ENCODE measurements around the gene RAPGEF3.

RAPGEF3 gene

DNA sequence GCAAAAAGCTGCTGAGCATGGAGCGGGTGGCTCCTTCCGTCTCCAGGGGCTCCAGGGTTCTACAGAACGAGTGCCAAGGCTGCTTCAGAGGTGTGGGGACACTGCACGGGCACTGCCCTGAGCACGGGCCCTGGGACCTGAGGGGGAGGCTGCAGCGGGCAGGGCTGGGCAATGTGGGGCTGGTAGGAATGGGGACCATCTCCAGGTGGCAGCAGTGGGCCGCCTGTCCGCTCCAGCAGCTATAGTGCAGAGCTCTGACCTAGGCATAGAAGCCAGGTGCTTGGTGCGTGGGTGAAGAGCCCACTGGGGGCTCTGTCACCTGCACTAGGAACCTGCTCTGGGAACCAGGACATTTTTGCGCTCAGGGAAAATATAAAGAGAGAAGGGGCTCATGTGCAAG lies 38.8 kb upstream of the RAPGEF3 start:
- no peak for DNase-seq (ENCODE audit: low read depth)
- TF ChIP-seq, protein P1, sequence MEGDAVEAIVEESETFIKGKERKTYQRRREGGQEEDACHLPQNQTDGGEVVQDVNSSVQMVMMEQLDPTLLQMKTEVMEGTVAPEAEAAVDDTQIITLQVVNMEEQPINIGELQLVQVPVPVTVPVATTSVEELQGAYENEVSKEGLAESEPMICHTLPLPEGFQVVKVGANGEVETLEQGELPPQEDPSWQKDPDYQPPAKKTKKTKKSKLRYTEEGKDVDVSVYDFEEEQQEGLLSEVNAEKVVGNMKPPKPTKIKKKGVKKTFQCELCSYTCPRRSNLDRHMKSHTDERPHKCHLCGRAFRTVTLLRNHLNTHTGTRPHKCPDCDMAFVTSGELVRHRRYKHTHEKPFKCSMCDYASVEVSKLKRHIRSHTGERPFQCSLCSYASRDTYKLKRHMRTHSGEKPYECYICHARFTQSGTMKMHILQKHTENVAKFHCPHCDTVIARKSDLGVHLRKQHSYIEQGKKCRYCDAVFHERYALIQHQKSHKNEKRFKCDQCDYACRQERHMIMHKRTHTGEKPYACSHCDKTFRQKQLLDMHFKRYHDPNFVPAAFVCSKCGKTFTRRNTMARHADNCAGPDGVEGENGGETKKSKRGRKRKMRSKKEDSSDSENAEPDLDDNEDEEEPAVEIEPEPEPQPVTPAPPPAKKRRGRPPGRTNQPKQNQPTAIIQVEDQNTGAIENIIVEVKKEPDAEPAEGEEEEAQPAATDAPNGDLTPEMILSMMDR (IDR thresholded peaks at IDR 0.05; ENCODE audit: low read depth, low read length, missing control alignments), result peak; percentile 70
- H3K4me3 ChIP-seq (ENCODE audit: low read depth, low read length), result no peak overlapping the region

DNA sequence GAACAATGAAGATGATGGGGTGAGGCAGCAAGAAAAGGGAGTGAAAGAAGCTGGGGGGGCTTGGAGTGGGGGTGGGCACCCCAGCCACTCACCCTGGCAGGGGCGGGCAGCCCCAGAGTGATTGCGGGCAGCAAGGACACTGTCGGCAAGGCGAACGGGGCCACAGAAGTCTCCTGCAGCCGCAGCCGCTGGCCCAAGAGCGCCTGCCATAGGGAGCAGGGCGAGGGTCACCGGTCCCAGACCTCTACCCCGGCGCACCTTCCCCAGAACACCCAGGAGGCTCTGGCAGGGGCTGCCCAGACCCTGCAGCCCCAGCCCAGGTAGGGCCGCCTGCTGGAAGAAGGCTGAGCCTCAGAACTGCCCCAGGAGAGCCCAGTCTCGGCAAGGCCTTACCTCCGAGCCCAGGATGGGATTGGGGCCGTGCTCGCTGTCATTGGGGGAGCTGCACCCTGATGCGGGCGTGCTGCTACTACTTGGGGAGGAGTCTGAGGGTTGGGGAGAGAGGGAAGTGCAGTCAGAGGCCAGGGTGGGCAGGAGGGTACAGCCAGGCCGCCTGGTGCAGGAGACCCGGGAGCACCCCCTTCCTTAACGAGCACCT lies 37.2 kb upstream of the RAPGEF3 start:
- DNase-seq (ENCODE audit: low read depth), result no peak
- no peak overlapping the region for H3K4me3 ChIP-seq (ENCODE audit: low read depth, low read length)
- TF ChIP-seq, protein P1 (IDR thresholded peaks at IDR 0.05; ENCODE audit: low read depth, low read length, missing control alignments), result no peak

DNA sequence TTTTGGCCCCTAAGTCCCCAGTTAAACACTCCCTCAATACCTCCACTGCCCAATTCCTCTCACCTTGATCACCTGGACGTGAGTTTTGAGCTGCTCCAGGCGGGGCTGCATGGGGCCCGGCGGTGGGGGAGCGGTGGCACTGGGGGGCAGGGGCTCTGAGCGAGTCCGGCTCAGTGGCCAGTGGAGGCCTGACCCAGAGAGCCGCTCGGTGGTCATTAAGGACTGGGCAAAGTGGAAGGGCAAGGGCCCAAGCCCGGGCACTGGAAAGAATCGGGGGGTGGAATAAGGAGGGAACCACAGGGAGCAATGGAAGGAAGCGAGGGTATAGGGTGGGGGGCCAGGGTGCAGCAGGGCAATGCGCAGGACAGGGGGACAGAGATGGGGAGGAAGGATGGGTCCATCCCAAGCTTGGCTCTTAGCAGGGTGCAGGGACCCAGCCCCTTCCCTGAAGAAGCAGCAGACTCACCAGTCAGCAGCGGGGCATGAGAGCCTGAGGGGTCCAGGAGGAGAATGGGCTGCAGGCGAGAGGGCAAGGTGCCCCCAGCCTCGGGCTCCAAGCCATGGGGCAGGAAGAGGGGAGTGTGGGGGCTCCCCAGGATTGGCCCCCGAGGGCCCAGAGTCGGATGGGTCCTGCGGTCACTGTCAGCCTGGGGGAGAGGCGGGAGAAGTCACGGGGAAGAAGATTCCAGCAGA lies 36.6 kb upstream of the RAPGEF3 start:
- H3K4me3 ChIP-seq (ENCODE audit: low read depth, low read length), result no peak overlapping the region
- DNase-seq (ENCODE audit: low read depth), result no peak
- TF ChIP-seq, protein P1 (IDR thresholded peaks at IDR 0.05; ENCODE audit: low read depth, low read length, missing control alignments), result no peak

DNA sequence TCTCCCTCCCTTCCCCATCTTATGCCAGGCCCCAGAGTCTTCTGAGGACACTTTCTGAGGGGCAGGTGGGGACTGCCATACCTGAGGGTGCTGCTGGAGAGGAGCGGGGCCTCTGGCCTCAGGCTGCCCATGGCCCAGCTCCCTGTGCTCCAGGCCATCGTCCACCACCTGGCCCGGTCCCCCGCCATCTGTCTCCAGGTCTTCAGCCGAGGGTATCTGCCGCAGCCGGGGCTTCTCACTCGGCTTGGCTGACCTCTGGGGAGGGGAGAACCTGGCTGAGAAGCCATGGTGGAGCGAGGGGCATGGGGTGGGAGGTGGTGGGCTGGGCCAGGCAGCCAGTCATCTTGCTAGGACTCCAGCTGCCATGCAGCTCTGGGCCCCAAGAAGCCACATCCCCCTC lies 36.0 kb upstream of the RAPGEF3 start:
- H3K4me3 ChIP-seq (ENCODE audit: low read depth, low read length), result no peak overlapping the region
- TF ChIP-seq, protein P1 (IDR thresholded peaks at IDR 0.05; ENCODE audit: low read depth, low read length, missing control alignments), result no peak
- no peak for DNase-seq (ENCODE audit: low read depth)

DNA sequence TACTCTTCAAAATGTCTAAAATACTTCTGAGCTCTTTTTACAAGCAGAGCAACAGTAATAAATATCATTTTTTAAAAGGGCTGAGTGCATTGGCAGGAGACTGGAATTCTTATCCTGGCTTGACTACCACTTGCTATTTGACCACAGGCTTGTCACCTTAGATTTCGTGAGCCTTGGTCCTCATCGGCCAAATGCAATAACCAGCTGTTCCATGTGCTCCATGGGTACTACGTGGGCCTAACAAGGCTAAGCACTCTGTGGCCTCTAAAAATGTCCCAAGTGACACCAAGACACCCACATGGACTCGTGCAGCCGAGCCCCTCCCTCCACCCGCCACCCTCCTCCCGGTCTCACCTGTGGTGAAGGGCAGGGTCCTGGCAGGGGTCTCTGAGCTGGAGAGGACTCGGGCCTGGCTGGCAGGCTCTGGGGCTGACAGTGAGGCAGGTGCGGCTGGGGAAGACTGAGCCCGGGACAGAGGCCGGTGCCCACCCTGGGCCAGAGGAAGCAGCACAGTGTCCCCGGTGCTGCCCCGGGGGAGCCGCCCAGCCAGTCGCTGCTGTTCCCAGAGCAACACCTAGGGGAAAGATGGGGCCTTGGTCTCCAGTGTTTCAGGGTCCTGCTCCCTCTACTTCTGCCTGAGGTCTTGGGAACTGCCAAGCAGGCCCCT lies 34.5 kb upstream of the RAPGEF3 start:
- TF ChIP-seq, protein P1 (IDR thresholded peaks at IDR 0.05; ENCODE audit: low read depth, low read length, missing control alignments), result no peak
- no peak for DNase-seq (ENCODE audit: low read depth)
- H3K4me3 ChIP-seq (ENCODE audit: low read depth, low read length), result no peak overlapping the region

DNA sequence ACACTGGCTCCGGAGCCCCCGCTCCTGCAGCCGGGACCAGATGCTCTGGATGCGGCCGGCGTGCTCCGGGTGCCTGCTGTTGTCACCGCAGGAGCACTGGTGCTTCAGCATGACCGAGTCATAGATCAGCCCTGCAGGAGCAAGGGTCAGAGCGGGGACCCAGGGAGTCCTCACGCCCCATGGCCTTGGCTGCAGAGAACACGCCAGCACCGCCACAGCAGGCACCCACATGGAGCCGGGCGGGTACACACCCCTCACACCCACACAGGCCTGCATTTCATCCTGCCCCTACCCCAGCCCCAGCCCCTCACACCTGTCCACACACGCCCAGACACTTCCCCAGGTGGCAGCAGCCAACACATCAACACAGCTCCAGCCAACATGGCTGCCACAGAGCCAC lies 33.2 kb upstream of the RAPGEF3 start:
- TF ChIP-seq, protein P1 (IDR thresholded peaks at IDR 0.05; ENCODE audit: low read depth, low read length, missing control alignments), result no peak
- H3K4me3 ChIP-seq (ENCODE audit: low read depth, low read length), result no peak overlapping the region
- no peak for DNase-seq (ENCODE audit: low read depth)

Measured in GM12864 (cell line).